Measurements from ENCODE around the gene MCMBP.
A peak's percentile ranks its signal among the peaks of the same experiment; 100 is the strongest.
"Not testable (repeated sequence)": the region's sequence is repeated elsewhere in the genome, so short reads cannot be mapped to it uniquely, and the experiment has no call there.

Gene MCMBP

GRCh38 chr10:119827430-119827829 lies 45.2 kb downstream of the MCMBP start:
- DNase-seq = no peak

GRCh38 chr10:119826771-119827170 lies 45.9 kb downstream of the MCMBP start:
- no peak for DNase-seq

DNA sequence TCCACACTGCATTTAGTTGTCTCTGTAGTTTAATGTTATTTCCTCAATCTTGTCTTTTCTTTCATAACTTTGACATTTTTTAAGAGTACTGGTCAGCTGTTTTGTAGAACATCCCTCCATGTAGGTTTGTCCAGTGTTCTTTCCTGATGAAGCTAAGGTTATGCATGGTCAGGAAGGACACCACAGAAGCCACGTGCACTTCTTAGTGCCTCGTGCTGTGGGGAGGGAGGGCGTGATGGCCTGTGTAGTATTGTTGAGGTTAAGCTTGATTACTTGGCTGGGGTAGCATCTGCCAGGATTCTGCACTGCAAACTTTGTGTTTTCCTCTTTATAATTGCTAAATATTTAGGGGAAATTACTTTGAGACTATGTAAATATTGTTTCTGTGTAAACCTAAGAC lies 48.3 kb downstream of the MCMBP start:
- DNase-seq = no peak

GRCh38 chr10:119821182-119821581 lies 51.5 kb downstream of the MCMBP start:
- DNase-seq = no peak

- peak; percentile 61 for DNase-seq
Measured at GRCh38 chr10:119818889-119819270, 53.8 kb downstream of the MCMBP start.

- DNase-seq = peak; percentile 99
Measured at GRCh38 chr10:119817991-119818888, 54.4 kb downstream of the MCMBP start.

GRCh38 chr10:119815671-119816070 lies 57.0 kb downstream of the MCMBP start:
- no peak for DNase-seq

GRCh38 chr10:119812684-119813083 lies 60.0 kb downstream of the MCMBP start:
- DNase-seq = no peak

GRCh38 chr10:119811122-119811521 lies 61.5 kb downstream of the MCMBP start:
- no peak for DNase-seq

DNA sequence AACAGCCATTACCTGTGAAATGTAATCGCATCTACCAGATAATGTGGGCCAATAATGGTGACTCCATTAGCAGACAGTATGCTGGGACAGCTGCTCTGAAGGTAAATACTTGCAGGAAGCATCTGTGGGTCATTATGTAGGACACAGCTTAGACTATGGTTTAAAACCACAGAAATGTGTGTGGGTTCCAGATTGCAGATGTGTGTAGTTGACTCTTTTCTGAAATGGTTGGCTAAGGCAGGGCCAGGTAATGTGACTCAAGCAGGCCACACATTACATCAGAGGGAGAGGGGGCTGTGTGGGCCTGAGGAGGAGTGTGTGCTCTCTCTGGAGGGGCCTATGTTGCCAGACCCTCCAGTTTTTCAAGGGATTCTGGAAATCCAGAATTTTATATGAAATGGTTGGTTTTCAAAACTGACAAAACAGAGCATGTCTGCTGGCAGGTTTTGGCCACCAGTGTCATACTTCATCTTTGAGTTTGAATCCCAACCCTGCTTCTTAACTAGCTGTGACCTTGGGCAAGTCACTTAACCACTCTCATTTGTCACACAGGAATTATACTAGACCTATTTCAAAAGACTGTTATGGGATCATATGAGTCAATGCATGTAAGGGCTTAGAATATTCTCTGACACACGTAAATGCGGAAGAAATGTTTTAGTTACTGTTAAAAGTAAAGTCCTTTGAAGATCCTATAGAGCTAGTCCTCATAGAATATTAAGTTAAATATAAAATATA lies 64.5 kb downstream of the MCMBP start:
- peak; percentile 80 for DNase-seq

DNA sequence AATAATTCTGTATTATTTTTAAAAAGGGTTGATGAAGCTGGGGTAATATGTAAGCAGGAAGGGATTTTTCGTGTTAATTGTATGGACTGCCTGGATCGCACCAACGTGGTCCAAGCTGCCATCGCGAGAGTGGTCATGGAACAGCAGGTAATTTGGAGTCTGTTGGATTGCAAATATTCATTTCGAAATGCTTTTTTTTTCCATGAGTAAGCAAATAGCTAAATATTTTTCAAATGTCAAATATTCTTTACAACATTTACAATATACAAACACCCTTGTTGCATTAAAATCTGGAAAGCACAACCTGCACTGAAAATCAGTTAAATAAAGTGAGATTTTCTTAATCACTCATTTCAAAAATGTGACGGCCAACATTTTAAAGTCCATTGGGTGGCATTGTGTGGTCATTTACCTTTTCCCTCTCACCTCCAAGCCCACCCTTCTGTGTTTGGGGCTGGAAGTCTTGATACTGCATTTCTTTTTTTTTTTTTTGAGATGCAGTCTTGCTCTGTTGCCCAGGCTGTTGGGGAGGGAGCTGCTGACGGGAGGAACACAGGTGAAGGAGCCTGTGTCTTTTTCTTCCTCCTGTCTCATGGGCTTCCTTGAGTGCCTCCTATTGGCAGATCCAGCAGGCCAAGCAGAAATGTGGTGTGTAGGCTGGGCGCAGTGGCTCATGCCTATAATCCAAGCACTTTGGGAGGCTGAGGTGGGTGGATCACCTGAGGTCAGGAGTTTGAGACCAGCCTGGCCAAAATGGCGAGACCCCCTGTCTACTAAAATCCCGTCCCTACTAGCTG lies 66.1 kb downstream of the MCMBP start:
- no peak for DNase-seq

DNA sequence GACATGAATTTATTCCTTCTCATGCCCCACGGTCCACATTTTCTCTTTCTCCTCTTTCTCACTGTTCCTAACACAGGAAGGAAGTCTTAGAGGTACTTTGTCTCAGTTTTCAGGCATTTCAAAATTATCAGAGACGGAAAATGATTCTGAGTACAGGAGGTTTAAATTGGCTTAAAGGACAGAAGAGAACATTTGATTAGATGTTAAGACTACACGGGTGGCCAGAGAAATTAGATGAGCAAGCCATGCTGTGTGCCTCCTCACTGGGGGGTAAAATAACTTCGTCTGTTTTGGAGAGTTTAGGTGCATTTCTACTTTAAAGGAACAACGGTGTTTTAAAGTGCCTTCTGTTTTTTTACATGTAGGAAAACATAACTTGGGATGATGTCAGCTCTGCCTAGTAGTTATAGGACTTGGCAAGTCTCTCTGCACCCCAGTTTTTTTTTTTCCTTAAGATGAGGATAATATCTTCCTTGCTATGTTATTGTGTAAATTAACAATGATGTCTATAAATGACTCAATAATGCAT lies 66.9 kb downstream of the MCMBP start:
- DNase-seq = no peak

GRCh38 chr10:119803264-119803663 lies 69.4 kb downstream of the MCMBP start:
- DNase-seq = no peak

GRCh38 chr10:119801998-119802538 lies 70.6 kb downstream of the MCMBP start:
- DNase-seq = no peak

DNA sequence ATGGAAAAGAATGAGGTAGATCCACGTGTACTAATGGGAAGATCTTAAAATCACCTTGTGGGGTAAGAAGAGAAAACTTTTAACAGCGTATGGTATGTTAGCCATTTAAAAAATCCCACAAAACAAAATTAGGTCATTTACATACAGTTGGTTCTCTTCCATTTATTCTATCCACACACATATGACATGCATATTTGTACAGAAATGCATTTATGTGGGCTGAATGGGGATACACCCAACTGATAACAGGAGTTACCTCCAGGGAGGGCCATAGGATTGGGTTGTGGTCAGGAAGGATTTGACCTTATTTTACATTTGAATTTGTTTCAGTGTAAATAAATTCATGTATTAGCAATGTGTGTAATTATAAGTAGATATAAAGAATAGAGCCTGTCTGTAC lies 71.5 kb downstream of the MCMBP start:
- no peak for DNase-seq

DNA sequence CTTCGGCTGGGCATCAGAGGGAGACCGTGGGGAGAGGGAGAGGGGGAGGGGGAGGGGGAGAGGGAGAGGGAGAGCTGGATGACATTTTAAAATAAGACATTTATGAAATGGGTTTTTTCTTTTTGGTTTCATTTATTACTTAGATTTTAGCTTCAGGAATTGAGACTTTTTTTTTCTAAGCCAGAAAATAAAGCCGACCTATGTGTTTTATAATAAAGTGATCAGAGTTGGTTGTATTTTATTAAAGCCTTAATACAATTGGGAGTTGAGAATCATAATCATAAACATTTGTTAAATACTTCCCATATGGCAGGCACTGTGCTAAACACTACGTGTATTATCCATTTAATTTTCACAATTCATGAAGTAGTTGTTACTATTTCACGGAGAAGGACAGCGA lies 76.6 kb downstream of the MCMBP start:
- DNase-seq = no peak

GRCh38 chr10:119795101-119795500 lies 77.5 kb downstream of the MCMBP start:
- not testable (repeated sequence) for DNase-seq

- peak; percentile 92 for DNase-seq
Measured at GRCh38 chr10:119786117-119786769, 86.4 kb downstream of the MCMBP start.

DNA sequence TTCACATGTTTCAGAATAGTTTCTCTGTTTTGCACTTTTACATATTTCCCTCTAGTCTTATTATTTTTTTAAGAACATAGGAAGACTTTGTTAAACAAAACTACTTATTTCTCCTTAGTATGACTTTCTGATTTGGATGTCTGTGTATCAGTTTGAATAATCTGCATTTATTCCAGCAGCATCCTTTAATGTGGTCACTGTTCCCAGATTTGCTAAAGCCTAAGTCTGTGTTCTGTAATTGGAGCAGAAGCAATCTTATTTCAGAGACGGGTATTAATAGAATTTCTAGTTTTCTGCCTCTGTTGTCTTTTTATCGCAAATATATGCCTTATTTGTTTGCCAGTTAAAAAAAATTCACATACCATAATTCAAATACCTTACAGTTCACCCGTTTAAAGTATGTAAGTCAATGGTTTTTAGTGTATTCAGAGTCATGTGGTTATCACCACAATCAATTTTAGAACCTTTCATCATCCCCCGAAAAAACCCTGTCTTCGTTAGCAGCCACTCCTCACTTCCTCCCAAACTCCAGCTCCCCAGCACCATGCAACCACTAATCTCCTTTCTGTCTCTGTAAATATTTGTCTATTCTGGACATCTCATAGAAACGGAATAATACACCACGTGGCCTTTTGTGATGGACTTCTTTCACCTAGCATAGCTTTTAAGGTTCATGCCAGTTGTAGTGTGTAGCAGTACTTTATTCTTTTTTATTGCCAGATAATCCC lies 88.1 kb downstream of the MCMBP start:
- no peak for DNase-seq

- DNase-seq = no peak
Measured at GRCh38 chr10:119783665-119784027, 89.0 kb downstream of the MCMBP start.

GRCh38 chr10:119782981-119783664 lies 89.5 kb downstream of the MCMBP start:
- no peak for DNase-seq
